CD14-positive monocyte (primary cell): ENCODE results near the gene CCND3. TPM values are rescaled to one million over a fixed set of nuclear protein-coding genes. Genes with fewer than 3 reads are reported as not detected.

ENCODE experiments used
- DNase-seq, 3 donors: peaks; one replicate each; pipeline ENCODE4 v3.0.0-alpha.2; 2011 to 2022
- H2AFZ ChIP-seq: 2 replicates; pipeline ENCODE4 v1.6.0; 2012; ENCODE audit warnings: mild to moderate bottlenecking, low read depth, low read length, inconsistent platforms; ENCODE audit not compliant: insufficient read depth, poor library complexity, severe bottlenecking
- H3K27ac ChIP-seq, 2 donors: 1 replicate in 1 of 2; 2 replicates in 1 of 2; pipeline ENCODE4 v1.5.1; 2012 to 2013; ENCODE audit warnings: low read length in 2 of 2, control low read depth in 1 of 2, inconsistent platforms in 1 of 2, low read depth in 1 of 2, mild to moderate bottlenecking in 1 of 2
- H3K27me3 ChIP-seq, 2 donors: one replicate each; pipeline versions ENCODE4 v1.6.0 to v1.6.1; 2011 to 2013; ENCODE audit warnings: low read length in 2 of 2; ENCODE audit not compliant: control insufficient read depth in 2 of 2, insufficient read depth in 2 of 2
- H3K36me3 ChIP-seq, 2 donors: replicated peaks in 1 of 2; 1 replicate in 1 of 2; 2 replicates in 1 of 2; pipeline versions ENCODE4 v1.5.1 to v1.6.1; 2012 to 2013; ENCODE audit warnings: low read length in 2 of 2, control low read depth in 1 of 2, inconsistent platforms in 1 of 2, mild to moderate bottlenecking in 1 of 2; ENCODE audit not compliant: insufficient read depth in 2 of 2, control insufficient read depth in 1 of 2
- H3K4me1 ChIP-seq, 2 donors: 1 replicate in 1 of 2; 2 replicates in 1 of 2; pipeline versions ENCODE4 v1.5.1 to v1.6.1; 2012 to 2013; ENCODE audit warnings: low read length in 2 of 2, control low read depth in 1 of 2, inconsistent platforms in 1 of 2, mild to moderate bottlenecking in 1 of 2, moderate library complexity in 1 of 2; ENCODE audit not compliant: insufficient read depth in 2 of 2, control insufficient read depth in 1 of 2
- H3K4me2 ChIP-seq: replicated peaks from 2 replicates; pipeline ENCODE3; 2012; ENCODE audit warnings: low read length, moderate library complexity, mild to moderate bottlenecking; ENCODE audit not compliant: poor library complexity, severe bottlenecking; ENCODE audit errors: extremely low read depth
- H3K4me3 ChIP-seq, 3 experiments: fragments of 200-600 bp in 1 of 3; sonication (generic) in 1 of 3; replicated peaks in 1 of 3; 1 replicate in 2 of 3; 2 replicates in 1 of 3; pipeline ENCODE4 v1.5.1; 2011 to 2013; ENCODE audit warnings: low read length in 3 of 3, mild to moderate bottlenecking in 3 of 3, control low read depth in 2 of 3, low read depth in 2 of 3, inconsistent platforms in 1 of 3, moderate library complexity in 1 of 3
- H3K79me2 ChIP-seq: 2 replicates; pipeline ENCODE4 v1.6.0; 2012; ENCODE audit warnings: mild to moderate bottlenecking, control low read depth, inconsistent platforms, low read length, moderate library complexity; ENCODE audit not compliant: insufficient read depth
- H3K9ac ChIP-seq: 2 replicates; pipeline ENCODE4 v1.6.0; 2017; ENCODE audit warnings: low read length, mild to moderate bottlenecking; ENCODE audit not compliant: insufficient read depth, poor library complexity, severe bottlenecking
- H3K9me3 ChIP-seq, 2 donors: replicated peaks in 1 of 2; 1 replicate in 1 of 2; 2 replicates in 1 of 2; pipeline versions ENCODE4 v1.5.1 to v1.6.1; 2012 to 2013; ENCODE audit warnings: low read length in 2 of 2, control low read depth in 1 of 2; ENCODE audit not compliant: control insufficient read depth in 1 of 2, insufficient read depth in 1 of 2
- H4K20me1 ChIP-seq: 2 replicates; pipeline ENCODE4 v1.6.0; 2012; ENCODE audit warnings: mild to moderate bottlenecking, low read length, control low read depth, moderate library complexity; ENCODE audit not compliant: insufficient read depth
- H3K27ac Mint-ChIP-seq, 7 donors: one replicate each; pipeline ENCODE4 v1.8.0; 2020; ENCODE audit warnings: mild to moderate bottlenecking in 7 of 7, mixed read lengths in 7 of 7, moderate library complexity in 6 of 7, inconsistent platforms in 2 of 7
- H3K27me3 Mint-ChIP-seq, 3 donors: one replicate each; pipeline ENCODE4 v1.8.0; 2021 to 2022; ENCODE audit warnings: low read depth in 3 of 3, mild to moderate bottlenecking in 3 of 3, mixed read lengths in 3 of 3, moderate library complexity in 3 of 3, inconsistent platforms in 1 of 3
- H3K36me3 Mint-ChIP-seq, 2 donors: one replicate each; pipeline ENCODE4 v1.8.0; 2020; ENCODE audit warnings: mixed read lengths in 2 of 2, inconsistent platforms in 1 of 2, mild to moderate bottlenecking in 1 of 2
- H3K4me1 Mint-ChIP-seq: one replicate; pipeline ENCODE4 v1.8.0; 2020; ENCODE audit warnings: mild to moderate bottlenecking, mixed read lengths
- H3K4me3 Mint-ChIP-seq, 2 donors: one replicate each; pipeline ENCODE4 v1.8.0; 2020; ENCODE audit warnings: mild to moderate bottlenecking in 2 of 2, mixed read lengths in 2 of 2, moderate library complexity in 1 of 2
- H3K9me3 Mint-ChIP-seq, 7 donors: one replicate each; pipeline ENCODE4 v1.8.0; 2020 to 2022; ENCODE audit warnings: mixed read lengths in 7 of 7, mild to moderate bottlenecking in 6 of 7, moderate library complexity in 6 of 7, inconsistent platforms in 2 of 7
- CTCF ChIP-seq: fragments of 200-600 bp; IDR thresholded peaks from one replicate; pipeline ENCODE4 v1.8.0; 2022; ENCODE audit warnings: antibody characterized with exemption, mild to moderate bottlenecking
- WGBS: methylation state at CpG from one replicate; pipeline ENCODE4 v1.1.5; 2013; ENCODE audit warnings: missing lambda C conversion rate; ENCODE audit not compliant: insufficient coverage; 5-methylcytosine and 5-hydroxymethylcytosine counted together
- intact Hi-C, 2 donors: fragments of 100-400 bp; cut with micrococcal nuclease; formaldehyde crosslinking; loops; one replicate each; pipeline versions ENCODE4 v1.15.0 to v1.15.1; 2023
- polyA plus RNA-seq, 3 donors: library from polyadenylated mRNA; depleted of rRNA in 1 of 3; unstranded in 2 of 3; stranded (reverse) in 1 of 3; fragments of 300-500 nt in 2 of 3; fragments of >200 nt in 1 of 3; fragmentation: Illumina TruSeq in 2 of 3; gene quantifications; 1 replicate in 2 of 3; 2 replicates in 1 of 3; pipeline ENCODE4 v1.2.3, GENCODE V29; 2012 to 2021

CCND3 gene
- polyA plus RNA-seq, 3 donors, result 166 to 273 (median 259) TPM

- intact Hi-C loops, result loop anchor here in 1 of 2 donors (2.0 kb wide), 1 partner anchor 17 kb away; no protein-coding TSS in a partner anchor
- Histone ChIP-seq H3K9me3 (no peaks in the 10 kb centered on the region), H3K79me2 (peaks cover 35% of the 10 kb centered on the region), H3K36me3 (peaks cover 88 to 97% of the 10 kb centered on the region in 2 donors), H3K4me1 (peaks cover 23 to 26% of the 10 kb centered on the region in 2 donors), H3K27me3 (no peaks in the 10 kb centered on the region), H2AFZ (no peak overlapping the region), H3K9ac (no peak overlapping the region), H3K27ac (peak overlapping the region in 1 of 2 donors; percentile 58), H4K20me1 (peaks cover 77% of the 10 kb centered on the region), H3K4me2 (no peak overlapping the region), H3K4me3 (no peak overlapping the region)
- 71% methylated on average over 1 of the region's 2 CpGs for WGBS
- Mint-ChIP-seq H3K4me1 (peaks cover 26% of the 10 kb centered on the region), H3K9me3 (no peaks in the 10 kb centered on the region), H3K4me3 (no peak overlapping the region), H3K27me3 (peaks cover 0 to 4% (median 0%) of the 10 kb centered on the region in 3 donors), H3K36me3 (peaks cover 72 to 86% of the 10 kb centered on the region in 2 donors), H3K27ac (peak overlapping the region in 3 of 7 donors; percentile 39 to 77 (median 61))
- no peak for DNase-seq
- no peak for TF ChIP-seq CTCF
Observed at GRCh38 chr6:41931792-41932191, 9.8 kb downstream of the CCND3 start.

- H2AFZ ChIP-seq, result no peak overlapping the region
- peak overlapping the region in 1 of 2 donors; percentile 58 for H3K27ac ChIP-seq
- Mint-ChIP-seq H3K27me3 (peaks cover 0 to 4% (median 0%) of the 10 kb centered on the region in 3 donors), H3K36me3 (peaks cover 62 to 74% of the 10 kb centered on the region in 2 donors), H3K4me3 (no peak overlapping the region), H3K9me3 (no peaks in the 10 kb centered on the region), H3K27ac (peak overlapping the region in 4 of 7 donors; percentile 7 to 46 (median 34)), H3K4me1 (peaks cover 7% of the 10 kb centered on the region)
- H4K20me1 ChIP-seq, result peaks cover 59% of the 10 kb centered on the region
- no peak for TF ChIP-seq CTCF
- 58% methylated on average over 2 of the region's 6 CpGs for WGBS
- intact Hi-C loops, result loop anchor here in 1 of 2 donors (2.0 kb wide), 1 partner anchor 19 kb away; no protein-coding TSS in a partner anchor
- no peak for DNase-seq
- no peaks in the 10 kb centered on the region for H3K9me3 ChIP-seq
- peaks cover 70 to 85% of the 10 kb centered on the region in 2 donors for H3K36me3 ChIP-seq
- no peak overlapping the region for H3K4me2 ChIP-seq
- H3K9ac ChIP-seq, result no peak overlapping the region
- peaks cover 4 to 7% of the 10 kb centered on the region in 2 donors for H3K4me1 ChIP-seq
- H3K27me3 ChIP-seq, result no peaks in the 10 kb centered on the region
- peaks cover 26% of the 10 kb centered on the region for H3K79me2 ChIP-seq
- no peak overlapping the region for H3K4me3 ChIP-seq
Observed at GRCh38 chr6:41929924-41930323, 11.7 kb downstream of the CCND3 start.
